ENCODE results near the gene BTN2A1. TPM values are rescaled to one million over a fixed set of nuclear protein-coding genes. Genes with fewer than 3 reads are reported as not detected.

BTN2A1 gene
- total RNA-seq, 2 experiments from 2014 or later = 15.4 to 23.4 TPM

DNA sequence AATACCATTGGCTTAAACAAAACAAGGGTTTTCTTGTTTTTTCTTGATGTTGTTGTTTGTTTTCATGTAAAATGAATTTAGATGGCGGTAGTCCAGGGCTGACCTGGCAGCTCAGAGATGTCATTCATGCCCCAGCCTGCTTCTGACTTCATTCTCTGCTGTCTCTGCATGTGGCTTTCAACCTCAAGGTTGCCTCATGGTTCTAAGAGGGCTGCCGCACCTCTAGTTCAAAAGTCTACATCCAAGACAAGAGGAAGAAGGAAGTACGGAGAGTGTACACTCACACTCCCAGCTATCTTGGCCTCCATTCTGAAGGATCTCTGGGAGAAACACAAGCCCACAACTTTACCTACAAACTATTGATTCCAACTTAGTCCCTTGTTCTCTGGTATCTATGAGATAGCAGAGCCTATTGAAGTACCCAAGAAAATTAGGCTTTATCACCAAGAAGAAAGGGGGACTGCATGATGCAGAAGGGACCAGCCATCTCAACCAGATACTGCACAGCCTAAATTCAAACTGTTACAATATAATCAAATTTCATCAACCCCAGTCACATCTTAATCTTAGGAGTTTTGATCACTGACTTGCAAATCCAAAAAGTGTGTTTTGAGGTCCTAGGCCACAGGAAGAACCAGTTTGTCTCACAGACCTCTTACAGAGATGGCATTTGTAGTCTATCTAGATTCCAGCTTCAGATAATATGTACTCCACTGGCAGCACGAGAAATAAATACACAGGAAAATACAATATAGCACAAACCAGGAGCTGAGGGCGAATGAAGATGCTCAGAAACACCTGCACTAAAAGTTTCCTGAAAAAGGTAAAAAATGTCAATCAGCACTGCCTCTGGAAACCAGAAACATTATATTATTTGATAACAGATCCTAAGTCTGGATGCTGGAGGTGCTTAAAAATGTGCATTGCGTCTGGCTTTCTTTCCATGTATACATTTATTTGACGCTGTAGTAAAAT is 18.3 kb upstream of the BTN2A1 start:
- Histone ChIP-seq H3K9me3 (ENCODE audit: low read length) (peaks cover 2% of the 10 kb centered on the region; the same call in 1 of the 2 replicates), H3K9me2 (ENCODE audit: insufficient read depth, low read length) (no peaks in the 10 kb centered on the region), H3K27ac (ENCODE audit: low read depth, low read length, poor library complexity, severe bottlenecking) (peak overlapping the region; percentile 58), H3K4me3 (ENCODE audit: low read depth, low read length, poor library complexity, severe bottlenecking) (peak overlapping the region; percentile 76), H3K4me2 (ENCODE audit: low read length) (peak overlapping the region; percentile 77), H3K36me3 (ENCODE audit: insufficient read depth, low read length) (peaks cover 3% of the 10 kb centered on the region; the same call in 1 of the 2 replicates), H2AFZ (ENCODE audit: low read length) (peak overlapping the region; percentile 86), H4K20me1 (ENCODE audit: insufficient read depth, low read length) (no peaks in the 10 kb centered on the region), H3K4me1 (ENCODE audit: insufficient read depth, low read length, poor library complexity, severe bottlenecking) (peaks cover 24% of the 10 kb centered on the region), H3K79me2 (ENCODE audit: insufficient read depth, low read depth, low read length) (peaks cover 12% of the 10 kb centered on the region)
- TSS peak; percentile 83 for BruUV-seq (replicated peaks)
- TF ChIP-seq EZH2phosphoT487 (IDR thresholded peaks at IDR 0.05; ENCODE audit: borderline replicate concordance, low read depth, low read length) = no peak
- TF ChIP-seq, protein P1, sequence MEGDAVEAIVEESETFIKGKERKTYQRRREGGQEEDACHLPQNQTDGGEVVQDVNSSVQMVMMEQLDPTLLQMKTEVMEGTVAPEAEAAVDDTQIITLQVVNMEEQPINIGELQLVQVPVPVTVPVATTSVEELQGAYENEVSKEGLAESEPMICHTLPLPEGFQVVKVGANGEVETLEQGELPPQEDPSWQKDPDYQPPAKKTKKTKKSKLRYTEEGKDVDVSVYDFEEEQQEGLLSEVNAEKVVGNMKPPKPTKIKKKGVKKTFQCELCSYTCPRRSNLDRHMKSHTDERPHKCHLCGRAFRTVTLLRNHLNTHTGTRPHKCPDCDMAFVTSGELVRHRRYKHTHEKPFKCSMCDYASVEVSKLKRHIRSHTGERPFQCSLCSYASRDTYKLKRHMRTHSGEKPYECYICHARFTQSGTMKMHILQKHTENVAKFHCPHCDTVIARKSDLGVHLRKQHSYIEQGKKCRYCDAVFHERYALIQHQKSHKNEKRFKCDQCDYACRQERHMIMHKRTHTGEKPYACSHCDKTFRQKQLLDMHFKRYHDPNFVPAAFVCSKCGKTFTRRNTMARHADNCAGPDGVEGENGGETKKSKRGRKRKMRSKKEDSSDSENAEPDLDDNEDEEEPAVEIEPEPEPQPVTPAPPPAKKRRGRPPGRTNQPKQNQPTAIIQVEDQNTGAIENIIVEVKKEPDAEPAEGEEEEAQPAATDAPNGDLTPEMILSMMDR (conservative IDR thresholded peaks at IDR 0.05; ENCODE audit: low read length) = no peak
- ChIA-PET CTCF (ENCODE audit: unreplicated experiment) (no interaction called here), POLR2A (interaction anchor here (0.7 kb wide), 1 partner anchor 35 kb away, joined by 3 read pairs; no protein-coding TSS in a partner anchor)
- intact Hi-C loops (cut with micrococcal nuclease; ENCODE audit: unreplicated experiment) = no loop called here
- no peak for DNase-seq (ENCODE audit: low spot score)

DNA sequence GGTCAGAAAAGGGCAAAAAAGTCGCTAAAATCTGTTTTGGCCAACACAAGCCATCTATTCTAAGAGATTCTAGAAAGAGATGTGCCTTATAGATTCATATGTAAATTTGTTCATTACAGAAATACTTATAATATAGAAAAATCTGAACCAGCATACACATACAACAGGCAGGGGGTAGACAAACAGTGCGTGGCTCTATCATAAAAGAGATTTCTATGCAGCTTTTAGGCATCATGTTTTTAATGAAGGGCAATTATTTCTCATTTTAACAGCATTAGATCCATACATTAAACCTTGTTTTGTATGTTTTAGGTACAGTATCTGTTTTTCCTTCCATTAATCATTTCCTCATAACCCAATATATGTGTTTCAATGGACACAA is 16.8 kb upstream of the BTN2A1 start:
- Histone ChIP-seq H3K4me2 (ENCODE audit: low read length) (peak overlapping the region; percentile 77), H3K79me2 (ENCODE audit: insufficient read depth, low read depth, low read length) (peaks cover 12% of the 10 kb centered on the region), H3K27ac (ENCODE audit: low read depth, low read length, poor library complexity, severe bottlenecking) (peak overlapping the region; percentile 58), H3K4me1 (ENCODE audit: insufficient read depth, low read length, poor library complexity, severe bottlenecking) (peaks cover 29% of the 10 kb centered on the region), H3K36me3 (ENCODE audit: insufficient read depth, low read length) (no peaks in the 10 kb centered on the region; the same call in 1 of the 2 replicates), H2AFZ (ENCODE audit: low read length) (peak overlapping the region; percentile 86), H3K9me2 (ENCODE audit: insufficient read depth, low read length) (no peaks in the 10 kb centered on the region), H3K9me3 (ENCODE audit: low read length) (no peaks in the 10 kb centered on the region), H3K4me3 (ENCODE audit: low read depth, low read length, poor library complexity, severe bottlenecking) (peak overlapping the region; percentile 76), H4K20me1 (ENCODE audit: insufficient read depth, low read length) (no peaks in the 10 kb centered on the region)
- no peak for TF ChIP-seq EZH2phosphoT487 (IDR thresholded peaks at IDR 0.05; ENCODE audit: borderline replicate concordance, low read depth, low read length)
- TF ChIP-seq, protein P1 (conservative IDR thresholded peaks at IDR 0.05; ENCODE audit: low read length) = no peak
- POLR2A ChIA-PET = no interaction called here
- DNase-seq (ENCODE audit: low spot score) = no peak
- BruUV-seq (replicated peaks) = no TSS peak
- CTCF ChIA-PET (ENCODE audit: unreplicated experiment) = no interaction called here
- intact Hi-C loops (cut with micrococcal nuclease; ENCODE audit: unreplicated experiment) = no loop called here

DNA sequence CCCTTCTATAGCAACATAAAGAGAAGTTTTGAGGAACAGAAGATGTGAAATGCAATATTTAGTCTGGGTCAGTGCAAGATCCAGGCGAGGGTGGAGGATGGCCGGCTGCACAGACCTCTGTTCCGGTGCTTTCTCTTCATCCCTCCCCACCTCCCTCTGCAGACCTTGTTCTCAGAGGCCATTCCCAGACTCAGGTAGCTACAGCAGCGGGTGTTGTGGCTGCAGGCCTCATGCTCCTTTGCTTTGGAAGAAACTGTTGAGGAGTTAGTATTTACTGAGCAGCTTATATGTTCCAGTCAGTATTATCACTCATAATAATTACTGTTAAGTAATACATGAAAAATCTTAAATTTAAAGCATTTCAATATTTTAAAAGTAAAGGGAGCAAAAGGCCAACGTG is 15.8 kb upstream of the BTN2A1 start:
- no TSS peak for BruUV-seq (replicated peaks)
- H2AFZ ChIP-seq (ENCODE audit: low read length) = no peak overlapping the region
- H4K20me1 ChIP-seq (ENCODE audit: insufficient read depth, low read length) = no peaks in the 10 kb centered on the region
- TF ChIP-seq EZH2phosphoT487 (IDR thresholded peaks at IDR 0.05; ENCODE audit: borderline replicate concordance, low read depth, low read length) = no peak
- TF ChIP-seq, protein P1 (conservative IDR thresholded peaks at IDR 0.05; ENCODE audit: low read length) = no peak
- H3K9me3 ChIP-seq (ENCODE audit: low read length) = no peaks in the 10 kb centered on the region
- H3K4me3 ChIP-seq (ENCODE audit: low read depth, low read length, poor library complexity, severe bottlenecking) = peak overlapping the region; percentile 76
- peaks cover 3% of the 10 kb centered on the region; the same call in 1 of the 2 replicates for H3K36me3 ChIP-seq (ENCODE audit: insufficient read depth, low read length)
- H3K9me2 ChIP-seq (ENCODE audit: insufficient read depth, low read length) = no peaks in the 10 kb centered on the region
- ChIA-PET POLR2A (no interaction called here), CTCF (ENCODE audit: unreplicated experiment) (no interaction called here)
- DNase-seq (ENCODE audit: low spot score) = no peak
- peak overlapping the region; percentile 77 for H3K4me2 ChIP-seq (ENCODE audit: low read length)
- H3K79me2 ChIP-seq (ENCODE audit: insufficient read depth, low read depth, low read length) = peaks cover 12% of the 10 kb centered on the region
- H3K27ac ChIP-seq (ENCODE audit: low read depth, low read length, poor library complexity, severe bottlenecking) = no peak overlapping the region
- intact Hi-C loops (cut with micrococcal nuclease; ENCODE audit: unreplicated experiment) = no loop called here
- peaks cover 31% of the 10 kb centered on the region for H3K4me1 ChIP-seq (ENCODE audit: insufficient read depth, low read length, poor library complexity, severe bottlenecking)
